AG10803 (cell line): Measurements from ENCODE around the gene P2RY8.

Experiments used
- DNase-seq: peaks from one replicate; pipeline ENCODE4 v3.0.0; 2010; ENCODE audit warnings: low read depth
- H3K4me3 ChIP-seq: 2 replicates; pipeline ENCODE4 v1.5.1; 2011; ENCODE audit warnings: mild to moderate bottlenecking, low read length, control low read depth
- CTCF ChIP-seq: conservative IDR thresholded peaks from 2 replicates; pipeline ENCODE4 v1.5.1; 2011; ENCODE audit warnings: mild to moderate bottlenecking, low read length, control low read depth, inconsistent platforms

P2RY8 gene

DNA sequence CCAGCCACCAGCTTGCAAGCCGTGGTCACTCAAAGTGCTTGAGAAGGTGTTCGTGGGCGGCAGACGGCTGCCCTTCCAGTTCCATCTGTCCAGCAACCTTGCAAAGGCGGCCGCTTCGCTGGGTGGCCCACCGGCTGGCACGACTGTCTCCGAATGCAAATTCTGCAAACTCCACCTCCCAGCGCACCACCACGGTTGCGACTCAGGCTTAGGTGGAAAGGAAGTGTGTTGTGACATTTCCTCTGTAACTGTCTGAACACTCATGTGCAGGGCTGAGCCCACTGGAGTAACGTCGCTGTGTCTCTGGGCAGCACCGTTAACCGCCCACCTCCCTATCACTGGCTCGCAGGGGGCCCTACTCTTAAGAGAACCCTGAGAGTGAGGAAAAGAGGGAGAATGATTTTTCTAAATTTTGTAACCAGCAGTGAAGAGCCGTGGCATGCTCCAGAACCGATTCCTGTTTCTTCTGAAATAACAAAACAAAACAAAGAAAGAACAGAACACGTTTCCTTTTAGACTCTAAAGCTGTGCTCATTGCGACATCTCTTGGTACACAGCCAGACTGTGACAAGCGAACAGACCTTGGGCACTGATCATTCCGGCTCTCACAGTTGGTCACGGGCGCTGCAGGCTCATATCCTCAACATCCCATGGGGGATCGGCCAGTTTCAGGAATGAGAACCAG, at the start of gene P2RY8:
P2RY8 (minus strand) TSS at position 155 of the 685 bp plus-strand sequence. CDS start 70,627 bp downstream, outside the sequence.
- DNase-seq = peak; percentile 32
- no peak within 1 kb of the TSS for H3K4me3 ChIP-seq
- no peak for TF ChIP-seq CTCF

DNA sequence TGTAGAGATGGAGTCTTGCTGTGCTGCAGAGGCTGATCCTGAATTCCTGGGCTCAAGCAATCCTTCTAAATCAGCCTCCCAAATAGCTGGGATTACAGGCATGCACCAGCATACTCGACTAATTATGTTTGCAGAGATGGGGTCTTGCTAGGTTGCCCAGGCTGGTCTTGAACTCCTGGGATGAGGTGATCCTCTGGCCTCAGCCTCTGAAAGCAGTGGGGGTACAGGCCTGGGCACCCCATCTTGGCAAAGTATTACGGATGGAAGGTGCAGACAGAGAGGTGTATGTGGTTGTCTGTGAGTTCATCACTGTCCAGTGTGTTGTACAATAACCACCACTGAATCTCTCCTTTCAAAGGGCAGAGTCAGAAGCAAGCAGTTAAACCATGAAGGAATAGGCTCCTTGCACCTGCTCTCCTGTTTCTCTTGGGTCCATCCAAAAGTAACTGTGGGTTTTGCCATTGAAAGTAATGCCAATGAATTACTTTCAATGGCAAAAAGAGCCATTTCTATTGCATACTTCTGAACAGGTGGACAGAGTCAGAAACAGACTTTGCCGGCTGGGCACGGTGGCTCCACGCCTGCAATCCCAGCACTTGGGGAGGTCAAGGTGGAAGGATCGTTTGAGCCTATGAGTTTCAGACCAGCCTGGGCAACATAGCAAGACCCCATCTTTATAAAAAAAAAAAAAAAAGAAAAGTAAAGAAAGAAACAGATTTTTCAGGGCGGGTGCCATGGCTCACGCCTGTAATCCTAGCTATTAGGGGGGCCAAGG, 47.4 kb upstream of the P2RY8 start:
- TF ChIP-seq CTCF = no peak
- DNase-seq = no peak
- no peak overlapping the region for H3K4me3 ChIP-seq

DNA sequence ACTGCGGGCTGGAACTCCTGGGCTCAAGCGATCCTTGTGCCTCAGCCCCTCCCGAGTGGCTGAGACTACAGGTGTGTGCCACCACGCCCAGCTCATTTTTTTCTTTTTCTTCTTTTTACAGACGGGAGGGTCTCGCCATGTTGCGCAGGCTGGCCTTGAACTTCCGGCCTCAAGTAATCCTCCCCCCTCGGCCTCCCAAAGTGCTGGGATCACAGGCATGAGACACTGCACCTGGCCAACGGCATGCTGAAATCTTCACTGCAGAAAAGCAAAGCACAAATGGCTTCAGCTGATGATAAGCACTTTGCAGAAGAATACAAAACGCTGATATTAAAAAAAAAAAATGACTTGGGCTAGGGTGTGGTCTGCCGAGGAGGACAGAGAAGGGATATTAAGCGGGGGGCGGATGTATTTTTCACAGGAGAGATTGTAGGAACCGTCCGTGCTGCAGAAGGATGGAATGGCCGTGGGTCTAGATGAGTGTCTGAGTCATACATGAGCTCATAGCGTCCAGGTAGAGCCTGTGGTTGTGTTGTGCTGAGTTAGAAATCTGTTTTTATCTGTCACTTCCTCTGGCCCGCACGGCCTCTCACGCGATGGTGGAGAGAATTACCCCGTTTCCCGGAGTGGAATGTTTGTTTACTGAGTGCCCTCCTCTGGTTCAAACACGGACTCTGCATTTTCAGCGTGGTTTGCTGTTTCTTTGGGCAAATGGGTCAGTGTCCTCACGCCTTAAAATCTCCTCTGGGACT, 45.9 kb upstream of the P2RY8 start:
- H3K4me3 ChIP-seq = no peak overlapping the region
- peak; percentile 18 for DNase-seq
- TF ChIP-seq CTCF = no peak

GRCh38 chrX:1581132-1581531, 44.1 kb upstream of the P2RY8 start:
- no peak overlapping the region for H3K4me3 ChIP-seq
- TF ChIP-seq CTCF = peak; percentile 66
- DNase-seq = no peak

DNA sequence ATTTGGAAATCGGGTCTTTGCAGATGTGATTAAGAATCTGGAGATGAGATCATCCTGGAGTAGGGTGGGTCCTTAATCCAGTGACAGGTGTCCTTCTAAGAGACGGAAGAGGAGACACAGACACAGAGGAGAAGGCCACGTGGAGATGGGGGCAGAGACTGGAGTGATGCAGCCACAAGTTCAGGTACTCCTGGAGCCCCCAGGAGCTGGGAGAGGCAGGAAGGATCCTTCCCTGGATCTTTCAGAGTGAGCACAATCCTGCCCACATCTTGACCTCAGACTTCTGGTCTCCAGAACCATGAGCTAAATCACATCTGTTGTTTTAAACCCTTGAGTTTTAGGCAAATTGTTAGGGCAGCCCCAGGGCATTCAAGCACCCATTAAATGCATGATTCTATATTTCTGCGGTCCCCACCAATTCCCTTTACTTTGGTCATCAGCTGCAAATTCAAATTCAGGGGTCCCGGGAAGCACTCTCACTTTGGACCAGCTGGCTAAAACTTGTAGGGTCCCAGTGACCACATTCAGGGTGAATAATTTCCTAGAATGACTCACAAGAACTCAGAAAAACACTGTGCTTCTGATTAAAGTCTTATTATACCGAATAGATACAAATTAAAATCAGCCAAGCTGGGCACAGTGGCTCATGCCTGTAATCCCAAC, 41.7 kb upstream of the P2RY8 start:
- H3K4me3 ChIP-seq = no peak overlapping the region
- DNase-seq = no peak
- TF ChIP-seq CTCF = no peak

GRCh38 chrX:1577845-1578244, 40.9 kb upstream of the P2RY8 start:
- no peak for TF ChIP-seq CTCF
- no peak overlapping the region for H3K4me3 ChIP-seq
- DNase-seq = no peak
